ENCODE measurements around the gene CARS1. TPM values are rescaled to one million over a fixed set of nuclear protein-coding genes. Genes with fewer than 3 reads are reported as not detected.

The CARS1 gene
- 100 to 1,000 TPM in 1 of 7 donors, 10 to 100 TPM in 6; 12.5 to 148 (median 17.6) TPM for total RNA-seq
- 10 to 100 TPM; 15.0 to 22.8 TPM for polyA plus RNA-seq
- long read RNA-seq, donor 1, transcript CARS-203 (22 exons, 2,685 nt) = major isoform, 38 of 210 reads
- long read RNA-seq, donor 1, transcript CARS-201 (22 exons, 2,491 nt) = minor isoform, 19 of 210 reads
- long read RNA-seq, donor 1, partial matches to known transcripts = 112 of 210 reads
- long read RNA-seq, donor 1, other reads (novel, unspliced or antisense) = 40 of 210 reads
- long read RNA-seq, donor 2, partial matches to known transcripts = 0 of 9 reads
- long read RNA-seq, donor 2, other reads (novel, unspliced or antisense) = 0 of 9 reads
- long read RNA-seq, donor 3, transcript CARS-203 (22 exons, 2,685 nt) = major isoform, 10 of 41 reads
- long read RNA-seq, donor 3, partial matches to known transcripts = 8 of 41 reads
- long read RNA-seq, donor 3, other reads (novel, unspliced or antisense) = 19 of 41 reads

DNA sequence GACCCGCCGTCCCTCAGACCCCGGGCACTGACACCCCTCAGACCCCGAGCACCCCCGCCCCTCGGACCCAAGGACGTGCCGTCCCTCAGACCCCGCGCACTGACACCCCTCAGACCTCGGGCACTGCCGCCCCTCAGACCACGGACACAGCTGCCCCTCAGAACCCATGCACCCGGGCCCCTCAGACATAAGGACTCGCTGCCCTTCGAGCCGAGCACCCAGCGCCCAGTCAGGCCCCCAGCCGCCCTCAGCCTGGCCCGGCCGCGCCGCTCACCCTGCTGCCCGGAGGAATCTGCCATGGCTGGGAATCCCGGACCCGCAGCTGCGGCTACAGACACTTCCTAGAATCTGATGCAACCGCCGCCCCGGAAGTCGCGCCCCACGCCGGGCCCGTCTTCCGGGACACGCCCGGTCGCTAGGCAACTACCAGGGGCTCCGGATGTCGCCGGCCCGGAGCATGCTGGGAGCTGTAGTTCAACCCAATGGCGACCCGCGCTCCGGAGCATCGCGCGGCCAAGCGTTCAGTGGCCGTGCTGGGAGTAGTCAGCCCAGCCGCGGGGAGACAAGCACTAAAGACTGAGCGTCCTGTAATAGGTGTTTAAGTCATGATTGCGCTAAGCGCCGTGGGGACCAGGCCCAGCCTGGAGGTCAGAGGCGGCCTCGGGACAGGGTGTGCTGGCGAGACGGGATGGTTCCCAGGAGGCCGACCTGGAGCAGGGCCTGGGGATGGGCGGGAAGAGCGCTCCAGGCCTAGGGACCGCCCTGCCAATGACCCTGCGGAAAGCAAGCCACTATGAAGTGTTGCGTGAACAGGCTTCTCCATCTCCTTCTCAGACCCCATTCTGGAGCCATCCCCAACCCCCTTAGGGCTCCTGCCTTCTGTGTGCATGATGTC, at the start of gene CARS1:
TSS of gene CARS1 (minus strand) at position 355 of the 895 bp plus-strand sequence. CDS start at position 299, 56 bp downstream.
- H3K9me3 ChIP-seq = no peaks in the 10 kb centered on the region
- DNase-seq = peak; percentile 93 to 96 (median 93)
- H3K4me3 ChIP-seq = peak within 1 kb of the TSS; percentile 88
- H3K36me3 ChIP-seq = no peaks in the 10 kb centered on the region
- TF ChIP-seq, protein P1, sequence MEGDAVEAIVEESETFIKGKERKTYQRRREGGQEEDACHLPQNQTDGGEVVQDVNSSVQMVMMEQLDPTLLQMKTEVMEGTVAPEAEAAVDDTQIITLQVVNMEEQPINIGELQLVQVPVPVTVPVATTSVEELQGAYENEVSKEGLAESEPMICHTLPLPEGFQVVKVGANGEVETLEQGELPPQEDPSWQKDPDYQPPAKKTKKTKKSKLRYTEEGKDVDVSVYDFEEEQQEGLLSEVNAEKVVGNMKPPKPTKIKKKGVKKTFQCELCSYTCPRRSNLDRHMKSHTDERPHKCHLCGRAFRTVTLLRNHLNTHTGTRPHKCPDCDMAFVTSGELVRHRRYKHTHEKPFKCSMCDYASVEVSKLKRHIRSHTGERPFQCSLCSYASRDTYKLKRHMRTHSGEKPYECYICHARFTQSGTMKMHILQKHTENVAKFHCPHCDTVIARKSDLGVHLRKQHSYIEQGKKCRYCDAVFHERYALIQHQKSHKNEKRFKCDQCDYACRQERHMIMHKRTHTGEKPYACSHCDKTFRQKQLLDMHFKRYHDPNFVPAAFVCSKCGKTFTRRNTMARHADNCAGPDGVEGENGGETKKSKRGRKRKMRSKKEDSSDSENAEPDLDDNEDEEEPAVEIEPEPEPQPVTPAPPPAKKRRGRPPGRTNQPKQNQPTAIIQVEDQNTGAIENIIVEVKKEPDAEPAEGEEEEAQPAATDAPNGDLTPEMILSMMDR (IDR thresholded peaks at IDR 0.05) = peak in 1 of 3 donors; percentile 17
- TF ChIP-seq EP300 (IDR thresholded peaks at IDR 0.05) (peak; percentile 79), POLR2A (IDR thresholded peaks at IDR 0.05) (peak; percentile 43)
- H3K27ac ChIP-seq = peak within 1 kb of the TSS; percentile 52 to 53
- H3K4me1 ChIP-seq (ENCODE audit: insufficient read depth) = peaks cover 4% of the 10 kb centered on the region
- WGBS, 3 donors = 1 to 2% (median 1%) methylated on average over 42 to 68 of the region's 68 CpGs
- intact Hi-C loops (cut with DNase I) = no loop called here
- H3K27me3 ChIP-seq = no peaks in the 10 kb centered on the region

DNA sequence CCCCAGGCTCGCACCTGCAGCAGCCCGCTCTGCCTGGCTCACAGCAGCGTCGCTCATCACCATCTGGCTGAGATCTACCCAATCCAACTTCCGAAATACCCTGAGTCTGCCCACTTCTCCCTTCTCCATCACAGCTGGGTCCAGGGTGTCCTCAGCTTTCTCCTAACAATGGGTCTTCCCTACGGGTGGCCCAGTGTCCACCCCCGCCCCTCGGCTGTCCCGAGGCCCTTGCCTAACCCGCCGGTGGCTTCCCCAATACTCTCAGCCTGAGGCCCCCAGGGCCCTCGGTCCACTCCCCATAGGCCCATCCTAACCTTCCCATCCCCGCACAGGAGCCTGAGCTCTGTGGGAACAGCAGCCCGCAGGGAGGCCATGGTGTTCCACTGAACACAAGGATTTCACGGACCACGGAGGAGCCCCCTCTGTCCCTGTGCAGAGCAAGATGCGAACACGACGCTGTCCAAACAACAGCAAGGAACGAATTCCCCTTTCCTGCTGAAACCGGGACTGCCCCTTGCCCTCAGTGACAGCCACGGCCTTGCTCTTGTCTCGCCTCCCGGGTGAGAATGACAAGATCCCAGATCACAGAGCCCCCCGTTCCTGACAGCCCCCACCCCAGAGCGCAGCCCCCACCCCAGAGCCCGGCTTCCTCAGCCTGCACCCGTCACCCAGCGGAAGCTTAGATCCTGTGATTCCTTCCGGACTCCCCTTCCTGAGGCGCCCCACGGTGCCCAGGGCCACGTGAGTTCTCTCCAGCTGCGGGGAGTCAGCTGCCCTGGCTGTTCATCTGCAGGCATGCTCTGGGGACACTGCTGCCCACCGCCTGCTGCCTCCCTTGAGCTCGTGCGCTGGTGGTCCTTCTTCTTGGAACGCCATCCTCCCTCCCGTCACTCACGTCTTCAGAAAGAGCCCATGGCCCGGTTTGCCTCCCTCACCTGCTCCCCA, 48.8 kb upstream of the CARS1 start:
- H3K27ac ChIP-seq = no peak overlapping the region
- peak in 1 of 5 donors; percentile 13 for DNase-seq
- intact Hi-C loops (cut with DNase I) = loop anchor here in 1 of 4 donors (10.0 kb wide), 1 partner anchor 109 kb away; the partner anchor contains the start of gene MRGPRG
- no peak overlapping the region for H3K4me3 ChIP-seq
- H3K4me1 ChIP-seq (ENCODE audit: insufficient read depth) = no peaks in the 10 kb centered on the region
- H3K36me3 ChIP-seq = no peaks in the 10 kb centered on the region
- TF ChIP-seq EP300 (IDR thresholded peaks at IDR 0.05) (no peak), POLR2A (IDR thresholded peaks at IDR 0.05) (no peak)
- TF ChIP-seq, protein P1 (IDR thresholded peaks at IDR 0.05) = no peak
- no peaks in the 10 kb centered on the region for H3K27me3 ChIP-seq
- 87 to 93% (median 89%) methylated on average over 41 of the region's 41 CpGs for WGBS, 3 donors
- H3K9me3 ChIP-seq = no peaks in the 10 kb centered on the region

DNA sequence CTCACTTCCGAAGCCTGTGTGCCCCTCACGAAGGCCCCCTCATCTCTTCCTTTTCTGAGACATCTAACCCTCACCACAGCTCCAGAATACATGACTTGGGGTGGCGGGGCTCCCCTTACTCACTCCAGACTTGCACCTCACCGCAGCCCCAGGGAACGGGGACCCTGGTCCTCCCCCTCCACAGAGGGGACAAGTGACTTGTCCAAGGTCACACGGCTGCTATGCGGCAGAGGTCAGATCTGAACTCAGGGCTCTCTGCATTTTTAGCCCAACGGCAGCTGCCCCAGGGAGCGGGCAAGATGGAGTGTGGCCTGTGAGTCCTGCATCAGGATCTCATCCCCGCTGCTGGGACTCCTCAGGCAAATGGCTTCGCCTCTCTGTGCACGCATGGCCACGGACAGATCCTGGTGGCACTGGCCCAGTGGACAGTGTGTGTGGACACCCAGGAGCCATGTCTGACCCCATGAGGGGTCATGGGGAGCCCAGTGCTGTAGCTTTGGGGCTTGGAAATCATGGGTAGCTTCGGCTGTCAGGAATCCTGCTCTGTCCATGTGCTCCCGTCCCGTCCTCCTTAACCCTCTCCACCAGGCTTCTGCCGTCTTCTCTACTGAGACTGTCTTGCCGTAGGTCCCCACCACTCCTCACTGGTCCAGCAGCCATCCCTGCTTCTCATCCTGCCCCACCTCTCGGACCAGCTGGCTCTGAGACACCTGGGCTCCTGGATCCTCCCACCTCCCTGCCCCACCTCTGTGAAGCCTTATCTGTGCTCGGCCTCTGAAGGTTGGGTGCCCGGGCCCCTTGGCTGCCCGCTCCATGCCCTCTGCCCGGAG, 48.0 kb upstream of the CARS1 start:
- Histone ChIP-seq H3K27ac (no peak overlapping the region), H3K36me3 (no peaks in the 10 kb centered on the region), H3K4me1 (ENCODE audit: insufficient read depth) (no peaks in the 10 kb centered on the region), H3K4me3 (no peak overlapping the region), H3K27me3 (no peaks in the 10 kb centered on the region), H3K9me3 (no peaks in the 10 kb centered on the region)
- intact Hi-C loops (cut with DNase I) = loop anchor here in 1 of 4 donors (10.0 kb wide), 1 partner anchor 110 kb away; the partner anchor contains the start of gene MRGPRG
- WGBS, 3 donors = 91 to 94% (median 93%) methylated on average over 23 of the region's 23 CpGs
- TF ChIP-seq, protein P1 (IDR thresholded peaks at IDR 0.05) = no peak
- no peak for TF ChIP-seq POLR2A (IDR thresholded peaks at IDR 0.05)
- no peak for TF ChIP-seq EP300 (IDR thresholded peaks at IDR 0.05)
- DNase-seq = peak in 1 of 5 donors; percentile 8

Data from ovary (tissue), 10 donors.